Measurements from ENCODE around the gene RPL18A.

The RPL18A gene

DNA sequence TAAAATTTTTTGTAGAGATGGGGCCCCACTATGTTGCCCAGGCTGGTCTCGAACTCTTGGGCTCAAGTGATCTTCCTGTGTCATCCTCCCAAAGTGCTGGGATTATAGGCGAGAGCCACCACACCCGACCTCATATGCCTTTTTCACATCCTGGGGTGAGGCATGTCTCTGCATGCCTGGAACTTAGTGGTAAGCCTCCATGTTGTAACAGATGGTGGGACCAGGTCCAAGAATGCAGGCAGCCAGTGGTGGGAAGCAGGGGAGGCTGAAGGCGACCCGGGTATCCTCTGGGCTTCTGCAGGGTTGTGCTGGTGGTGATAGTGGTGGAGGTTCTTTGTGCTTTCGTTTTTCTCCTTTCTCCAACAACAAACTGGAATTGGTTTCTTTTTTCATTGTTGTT lies 43.0 kb downstream of the RPL18A start:
- no peak overlapping the region for H3K27ac ChIP-seq
- TF ChIP-seq, protein P1, sequence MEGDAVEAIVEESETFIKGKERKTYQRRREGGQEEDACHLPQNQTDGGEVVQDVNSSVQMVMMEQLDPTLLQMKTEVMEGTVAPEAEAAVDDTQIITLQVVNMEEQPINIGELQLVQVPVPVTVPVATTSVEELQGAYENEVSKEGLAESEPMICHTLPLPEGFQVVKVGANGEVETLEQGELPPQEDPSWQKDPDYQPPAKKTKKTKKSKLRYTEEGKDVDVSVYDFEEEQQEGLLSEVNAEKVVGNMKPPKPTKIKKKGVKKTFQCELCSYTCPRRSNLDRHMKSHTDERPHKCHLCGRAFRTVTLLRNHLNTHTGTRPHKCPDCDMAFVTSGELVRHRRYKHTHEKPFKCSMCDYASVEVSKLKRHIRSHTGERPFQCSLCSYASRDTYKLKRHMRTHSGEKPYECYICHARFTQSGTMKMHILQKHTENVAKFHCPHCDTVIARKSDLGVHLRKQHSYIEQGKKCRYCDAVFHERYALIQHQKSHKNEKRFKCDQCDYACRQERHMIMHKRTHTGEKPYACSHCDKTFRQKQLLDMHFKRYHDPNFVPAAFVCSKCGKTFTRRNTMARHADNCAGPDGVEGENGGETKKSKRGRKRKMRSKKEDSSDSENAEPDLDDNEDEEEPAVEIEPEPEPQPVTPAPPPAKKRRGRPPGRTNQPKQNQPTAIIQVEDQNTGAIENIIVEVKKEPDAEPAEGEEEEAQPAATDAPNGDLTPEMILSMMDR (conservative IDR thresholded peaks at IDR 0.05) = no peak
- no peak for TF ChIP-seq ZFX (IDR thresholded peaks at IDR 0.05)

GRCh38 chr19:17908244-17908643 lies 48.5 kb downstream of the RPL18A start:
- TF ChIP-seq, protein P1 (conservative IDR thresholded peaks at IDR 0.05) = no peak
- TF ChIP-seq ZFX (IDR thresholded peaks at IDR 0.05) = no peak
- H3K27ac ChIP-seq = no peak overlapping the region

GRCh38 chr19:17909003-17909732 lies 49.5 kb downstream of the RPL18A start:
- TF ChIP-seq ZFX (IDR thresholded peaks at IDR 0.05) = no peak
- TF ChIP-seq, protein P1 (conservative IDR thresholded peaks at IDR 0.05) = no peak
- H3K27ac ChIP-seq = no peak overlapping the region

DNA sequence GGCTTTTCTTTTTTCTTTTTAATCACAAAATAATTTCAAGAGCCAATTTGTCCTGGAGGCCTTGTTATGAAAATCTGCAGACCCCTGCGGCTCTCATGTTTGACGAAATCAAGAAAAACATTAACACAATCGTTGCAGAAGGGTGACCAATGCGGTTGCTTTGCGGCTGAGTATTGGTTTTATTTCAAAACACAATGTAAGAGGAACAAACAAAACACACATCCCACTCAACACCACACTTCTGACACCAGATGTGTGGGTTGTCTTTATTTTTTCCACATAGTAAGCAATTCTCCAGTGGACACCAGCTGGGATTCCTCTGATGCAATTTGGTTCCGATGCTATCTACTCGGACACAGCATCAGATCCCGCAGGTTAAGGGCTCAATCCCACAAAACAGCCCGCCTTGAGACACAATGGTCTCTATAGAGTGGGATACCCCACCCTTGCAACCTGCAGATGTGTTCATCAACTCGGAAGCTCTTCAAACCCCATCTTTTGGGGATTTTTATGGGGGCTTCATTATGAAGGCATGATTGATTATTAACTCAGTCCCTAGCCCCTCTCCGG lies 51.2 kb downstream of the RPL18A start:
- no peak overlapping the region for H3K27ac ChIP-seq
- TF ChIP-seq, protein P1 (conservative IDR thresholded peaks at IDR 0.05) = no peak
- TF ChIP-seq ZFX (IDR thresholded peaks at IDR 0.05) = no peak
